Endothelial cell (in vitro differentiated cells): ENCODE data around the gene CPVL. TPM values are rescaled to one million over a fixed set of nuclear protein-coding genes. Genes with fewer than 3 reads are reported as not detected.

Experiments used
- DNase-seq: peaks from one replicate; pipeline ENCODE4 v3.0.0; 2021; ENCODE audit warnings: low spot score
- H3K27ac Mint-ChIP-seq: one replicate; pipeline ENCODE4 v1.8.0; 2021; ENCODE audit warnings: mixed read lengths, inconsistent platforms; ENCODE audit not compliant: unreplicated experiment
- H3K27me3 Mint-ChIP-seq: one replicate; pipeline ENCODE4 v1.8.0; 2021; ENCODE audit warnings: mild to moderate bottlenecking, moderate library complexity, mixed read lengths, inconsistent platforms; ENCODE audit not compliant: unreplicated experiment
- H3K36me3 Mint-ChIP-seq: one replicate; pipeline ENCODE4 v1.8.0; 2021; ENCODE audit warnings: mild to moderate bottlenecking, low read depth, mixed read lengths, inconsistent platforms; ENCODE audit not compliant: unreplicated experiment
- H3K4me1 Mint-ChIP-seq: one replicate; pipeline ENCODE4 v1.8.0; 2021; ENCODE audit warnings: mild to moderate bottlenecking, mixed read lengths, inconsistent platforms; ENCODE audit not compliant: unreplicated experiment
- H3K4me3 Mint-ChIP-seq: one replicate; pipeline ENCODE4 v1.8.0; 2021; ENCODE audit warnings: mild to moderate bottlenecking, mixed read lengths, inconsistent platforms; ENCODE audit not compliant: unreplicated experiment
- H3K9me3 Mint-ChIP-seq: one replicate; pipeline ENCODE4 v1.8.0; 2021; ENCODE audit warnings: mixed read lengths, inconsistent platforms; ENCODE audit not compliant: unreplicated experiment
- total RNA-seq: library from RNA; stranded (reverse); fragmentation: NEBNext Ultra II Directional; extraction: Animal tissue kit (Norgen Biotek cat#: 25700); gene quantifications from one replicate; pipeline ENCODE4 v1.2.1, GENCODE V29; 2021; ENCODE audit not compliant: unreplicated experiment
- TF ChIP-seq, protein P1 (sequence below): fragments of 200-600 bp; sonication (generic); IDR thresholded peaks from one replicate; pipeline ENCODE4 v1.5.0; 2021; ENCODE audit warnings: antibody characterized with exemption; ENCODE audit not compliant: unreplicated experiment

CPVL gene
- total RNA-seq, 1 donor from 2014 or later, result 21.8 TPM

DNA sequence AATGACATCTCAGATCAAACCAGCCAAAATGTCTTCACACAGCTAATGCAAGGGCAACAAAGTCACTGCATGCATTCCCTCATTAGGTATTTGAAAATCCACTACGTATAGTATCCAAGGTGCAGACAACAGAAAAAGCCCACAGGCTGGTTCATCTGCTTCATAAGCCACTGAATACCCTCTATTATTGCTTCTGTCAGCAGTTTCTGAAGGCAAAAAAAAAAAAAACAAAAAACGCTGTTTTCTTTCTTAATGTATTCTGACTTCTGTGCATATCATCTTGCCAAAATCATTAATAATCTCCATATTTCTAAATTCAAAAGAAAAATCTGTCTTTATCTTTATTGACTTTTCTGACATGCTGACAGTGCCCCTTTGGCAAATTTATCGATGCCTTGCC lies 13.4 kb downstream of the CPVL start:
- TF ChIP-seq, protein P1, sequence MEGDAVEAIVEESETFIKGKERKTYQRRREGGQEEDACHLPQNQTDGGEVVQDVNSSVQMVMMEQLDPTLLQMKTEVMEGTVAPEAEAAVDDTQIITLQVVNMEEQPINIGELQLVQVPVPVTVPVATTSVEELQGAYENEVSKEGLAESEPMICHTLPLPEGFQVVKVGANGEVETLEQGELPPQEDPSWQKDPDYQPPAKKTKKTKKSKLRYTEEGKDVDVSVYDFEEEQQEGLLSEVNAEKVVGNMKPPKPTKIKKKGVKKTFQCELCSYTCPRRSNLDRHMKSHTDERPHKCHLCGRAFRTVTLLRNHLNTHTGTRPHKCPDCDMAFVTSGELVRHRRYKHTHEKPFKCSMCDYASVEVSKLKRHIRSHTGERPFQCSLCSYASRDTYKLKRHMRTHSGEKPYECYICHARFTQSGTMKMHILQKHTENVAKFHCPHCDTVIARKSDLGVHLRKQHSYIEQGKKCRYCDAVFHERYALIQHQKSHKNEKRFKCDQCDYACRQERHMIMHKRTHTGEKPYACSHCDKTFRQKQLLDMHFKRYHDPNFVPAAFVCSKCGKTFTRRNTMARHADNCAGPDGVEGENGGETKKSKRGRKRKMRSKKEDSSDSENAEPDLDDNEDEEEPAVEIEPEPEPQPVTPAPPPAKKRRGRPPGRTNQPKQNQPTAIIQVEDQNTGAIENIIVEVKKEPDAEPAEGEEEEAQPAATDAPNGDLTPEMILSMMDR, result no peak
- peaks cover 9% of the 10 kb centered on the region for H3K4me1 Mint-ChIP-seq

GRCh38 chr7:29131678-29132077 lies 14.7 kb downstream of the CPVL start:
- no peak overlapping the region for H3K27ac Mint-ChIP-seq
- TF ChIP-seq, protein P1, result no peak
- H3K4me3 Mint-ChIP-seq, result no peak overlapping the region
- no peaks in the 10 kb centered on the region for H3K36me3 Mint-ChIP-seq
- no peak for DNase-seq
- no peaks in the 10 kb centered on the region for H3K27me3 Mint-ChIP-seq
- H3K4me1 Mint-ChIP-seq, result peaks cover 20% of the 10 kb centered on the region
- H3K9me3 Mint-ChIP-seq, result no peaks in the 10 kb centered on the region

More for the DNA sequence above, 13.4 kb downstream of the CPVL start:
- Mint-ChIP-seq H3K27ac (no peak overlapping the region), H3K4me3 (no peak overlapping the region), H3K9me3 (no peaks in the 10 kb centered on the region), H3K36me3 (no peaks in the 10 kb centered on the region), H3K27me3 (no peaks in the 10 kb centered on the region)
- DNase-seq, result no peak

GRCh38 chr7:29130096-29130495 lies 16.2 kb downstream of the CPVL start:
- no peaks in the 10 kb centered on the region for H3K27me3 Mint-ChIP-seq
- DNase-seq, result no peak
- no peak overlapping the region for H3K27ac Mint-ChIP-seq
- no peaks in the 10 kb centered on the region for H3K36me3 Mint-ChIP-seq
- no peaks in the 10 kb centered on the region for H3K9me3 Mint-ChIP-seq
- TF ChIP-seq, protein P1, result no peak
- no peak overlapping the region for H3K4me3 Mint-ChIP-seq
- H3K4me1 Mint-ChIP-seq, result peaks cover 23% of the 10 kb centered on the region

DNA sequence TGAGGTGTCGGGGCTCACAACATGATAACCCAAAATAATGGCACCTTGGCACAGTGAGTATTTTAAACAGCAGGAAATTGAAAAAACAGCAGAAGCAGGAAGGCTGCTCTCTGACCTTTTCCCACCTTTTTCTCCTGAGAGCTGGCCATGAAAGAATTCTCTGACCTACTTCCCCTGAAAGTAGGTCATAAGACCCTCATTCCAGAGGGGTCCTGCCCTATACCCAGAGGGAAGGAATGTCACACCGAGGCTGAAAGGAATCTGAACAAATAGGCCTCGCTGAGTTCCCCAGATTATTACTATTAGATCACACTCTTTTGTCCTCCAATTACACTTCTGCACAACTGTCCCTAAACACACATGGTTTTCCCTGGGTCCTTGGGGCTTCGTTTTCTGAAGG lies 18.8 kb downstream of the CPVL start:
- Mint-ChIP-seq H3K4me1 (peaks cover 23% of the 10 kb centered on the region), H3K4me3 (peak overlapping the region; percentile 56), H3K36me3 (no peaks in the 10 kb centered on the region), H3K9me3 (no peaks in the 10 kb centered on the region), H3K27me3 (no peaks in the 10 kb centered on the region), H3K27ac (peak overlapping the region; percentile 82)
- TF ChIP-seq, protein P1, result no peak
- no peak for DNase-seq

GRCh38 chr7:29126804-29127203 lies 19.5 kb downstream of the CPVL start:
- Mint-ChIP-seq H3K27ac (peak overlapping the region; percentile 42), H3K36me3 (no peaks in the 10 kb centered on the region), H3K9me3 (no peaks in the 10 kb centered on the region), H3K27me3 (no peaks in the 10 kb centered on the region), H3K4me3 (peak overlapping the region; percentile 47), H3K4me1 (peaks cover 26% of the 10 kb centered on the region)
- no peak for DNase-seq
- TF ChIP-seq, protein P1, result no peak
